ENCODE data around the gene ARHGAP10. TPM values are rescaled to one million over a fixed set of nuclear protein-coding genes. Genes with fewer than 3 reads are reported as not detected.
"Not testable (repeated sequence)": the region's sequence is repeated elsewhere in the genome, so short reads cannot be mapped to it uniquely, and the experiment has no call there.

Gene ARHGAP10
- total and polyA plus RNA-seq, 3 donors from 2014 or later = 17.4 to 108 (median 83.5) TPM

GRCh38 chr4:147877308-147877771 lies 145.5 kb downstream of the ARHGAP10 start:
- Histone ChIP-seq H3K36me3 (ENCODE audit: low read depth, missing control alignments) (no peaks in the 10 kb centered on the region), H3K27ac (no peak overlapping the region)
- intact Hi-C loops (cut with DNase I; ENCODE audit: low total_unique reads) = loop anchor here (10.0 kb wide), 1 partner anchor 273 kb away; no protein-coding TSS in a partner anchor

GRCh38 chr4:147879676-147880075 lies 147.8 kb downstream of the ARHGAP10 start:
- intact Hi-C loops (cut with DNase I; ENCODE audit: low total_unique reads) = loop anchor here (10.0 kb wide), 1 partner anchor 275 kb away; no protein-coding TSS in a partner anchor
- Histone ChIP-seq H3K4me1 (no peaks in the 10 kb centered on the region), H3K27ac (no peak overlapping the region), H3K27me3 (no peaks in the 10 kb centered on the region), H3K9me3 (no peaks in the 10 kb centered on the region), H3K36me3 (ENCODE audit: low read depth, missing control alignments) (no peaks in the 10 kb centered on the region), H3K4me3 (no peak overlapping the region)
- TF ChIP-seq POLR2A (IDR thresholded peaks at IDR 0.05) (no peak), CTCF (IDR thresholded peaks at IDR 0.05) (no peak)
- DNase-seq = no peak
- WGBS, 2 donors = 94 to 100% methylated on average over 1 of the region's 1 CpG

More at GRCh38 chr4:147877308-147877771, 145.5 kb downstream of the ARHGAP10 start:
- no peaks in the 10 kb centered on the region for H3K4me1 ChIP-seq
- H3K4me3 ChIP-seq = no peak overlapping the region
- no peaks in the 10 kb centered on the region for H3K27me3 ChIP-seq
- DNase-seq = no peak
- H3K9me3 ChIP-seq = no peaks in the 10 kb centered on the region
- TF ChIP-seq CTCF (IDR thresholded peaks at IDR 0.05) = no peak
- TF ChIP-seq POLR2A (IDR thresholded peaks at IDR 0.05) = no peak

- Histone ChIP-seq H3K4me1 (no peaks in the 10 kb centered on the region), H3K27me3 (no peaks in the 10 kb centered on the region), H3K9me3 (no peaks in the 10 kb centered on the region), H3K27ac (no peak overlapping the region), H3K4me3 (no peak overlapping the region), H3K36me3 (ENCODE audit: low read depth, missing control alignments) (no peaks in the 10 kb centered on the region)
- 92 to 94% methylated on average over 3 of the region's 3 CpGs for WGBS, 2 donors
- TF ChIP-seq POLR2A (IDR thresholded peaks at IDR 0.05) = no peak
- TF ChIP-seq CTCF (IDR thresholded peaks at IDR 0.05) = no peak
- intact Hi-C loops (cut with DNase I; ENCODE audit: low total_unique reads) = no loop called here
- DNase-seq = no peak
Observed at GRCh38 chr4:147880511-147880910, 148.6 kb downstream of the ARHGAP10 start.

GRCh38 chr4:147884536-147884935 lies 152.6 kb downstream of the ARHGAP10 start:
- H3K36me3 ChIP-seq (ENCODE audit: low read depth, missing control alignments) = no peaks in the 10 kb centered on the region
- TF ChIP-seq CTCF (IDR thresholded peaks at IDR 0.05) = no peak
- TF ChIP-seq POLR2A (IDR thresholded peaks at IDR 0.05) = no peak
- intact Hi-C loops (cut with DNase I; ENCODE audit: low total_unique reads) = no loop called here

GRCh38 chr4:147885216-147885615 lies 153.3 kb downstream of the ARHGAP10 start:
- H3K9me3 ChIP-seq; DNase-seq; H3K4me1 ChIP-seq; H3K27me3 ChIP-seq; H3K27ac ChIP-seq; intact Hi-C loops (cut with DNase I; ENCODE audit: low total_unique reads); H3K36me3 ChIP-seq (ENCODE audit: low read depth, missing control alignments); H3K4me3 ChIP-seq: not testable (repeated sequence)
- 92 to 100% methylated on average over 1 of the region's 1 CpG for WGBS, 2 donors

More at GRCh38 chr4:147884536-147884935, 152.6 kb downstream of the ARHGAP10 start:
- no peak for DNase-seq
- H3K27ac ChIP-seq = no peak overlapping the region
- no peaks in the 10 kb centered on the region for H3K9me3 ChIP-seq
- no peak overlapping the region for H3K4me3 ChIP-seq
- WGBS, 2 donors = 91 to 96% methylated on average over 2 of the region's 2 CpGs
- H3K4me1 ChIP-seq = no peaks in the 10 kb centered on the region
- H3K27me3 ChIP-seq = no peaks in the 10 kb centered on the region

Measured in testis (tissue), 3 donors.